Measurements from ENCODE around the gene CDK5RAP1.

The CDK5RAP1 gene

DNA sequence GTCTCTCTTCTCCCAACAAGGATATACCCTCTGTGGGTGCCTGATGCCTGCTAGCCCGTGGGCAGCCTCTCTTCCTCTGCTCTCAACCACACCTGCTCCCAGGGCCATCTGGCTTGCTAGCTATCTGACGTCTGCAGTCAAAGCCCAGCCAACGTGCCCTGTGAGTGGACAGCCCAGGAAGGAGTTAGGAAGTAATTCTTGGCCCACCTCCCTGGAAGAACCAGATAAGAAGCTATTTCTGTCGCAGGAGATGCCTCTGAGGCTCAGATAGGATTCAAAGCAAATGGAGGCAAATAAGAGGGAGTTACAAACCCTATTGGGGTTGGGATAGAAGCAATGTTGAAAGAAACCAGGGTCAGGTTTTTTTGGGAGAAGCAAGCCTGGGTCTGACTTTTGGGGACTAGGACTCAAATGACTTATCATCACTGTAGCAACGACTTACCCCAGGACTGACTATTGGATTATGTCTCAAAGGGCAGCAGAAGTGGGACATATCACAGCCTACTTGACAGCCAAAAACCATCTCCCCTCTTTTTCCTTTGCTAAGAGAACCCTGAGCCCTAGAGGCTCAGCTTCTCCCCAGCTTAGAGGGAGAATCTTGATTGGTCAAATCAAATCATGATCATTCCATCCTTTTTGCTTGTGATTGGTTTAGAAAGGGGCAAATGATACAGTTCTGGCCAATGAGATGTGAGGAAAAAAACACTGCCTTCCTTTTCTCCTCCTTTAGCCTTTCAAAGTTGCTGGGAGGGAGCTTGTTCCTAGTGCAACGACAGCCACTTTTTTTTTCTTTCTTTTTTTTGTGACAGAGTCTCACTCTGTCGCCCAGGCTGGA, 18.0 kb upstream of the CDK5RAP1 start:
- Histone ChIP-seq H3K9me2 (replicated peaks; ENCODE audit: insufficient read depth, low read length) (no peaks in the 10 kb centered on the region), H2AFZ (ENCODE audit: low read depth, low read length, severe bottlenecking) (no peak overlapping the region), H4K20me1 (ENCODE audit: low read depth, low read length) (no peaks in the 10 kb centered on the region), H3F3A (ENCODE audit: insufficient read depth) (no peaks in the 10 kb centered on the region), H3K79me2 (ENCODE audit: insufficient read depth, low read length) (no peaks in the 10 kb centered on the region), H3K4me2 (ENCODE audit: low read depth, low read length, poor library complexity, severe bottlenecking) (no peak overlapping the region), H3K27me3 (ENCODE audit: low read length) (no peaks in the 10 kb centered on the region), H3K36me3 (ENCODE audit: low read length) (no peaks in the 10 kb centered on the region), H3K9me3 (ENCODE audit: insufficient read depth, low read length) (no peaks in the 10 kb centered on the region), H3K4me3 (ENCODE audit: insufficient read depth, low read length, poor library complexity, severe bottlenecking) (no peak overlapping the region), H3K27ac (ENCODE audit: low read depth, low read length) (no peak overlapping the region), H3K9ac (ENCODE audit: low read length) (no peak overlapping the region)
- no peak for TF ChIP-seq CTCF (IDR thresholded peaks at IDR 0.05; ENCODE audit: insufficient read depth, low read length, poor library complexity, severe bottlenecking)
- TF ChIP-seq EZH2phosphoT487 (conservative IDR thresholded peaks at IDR 0.05; ENCODE audit: low read length) = no peak

DNA sequence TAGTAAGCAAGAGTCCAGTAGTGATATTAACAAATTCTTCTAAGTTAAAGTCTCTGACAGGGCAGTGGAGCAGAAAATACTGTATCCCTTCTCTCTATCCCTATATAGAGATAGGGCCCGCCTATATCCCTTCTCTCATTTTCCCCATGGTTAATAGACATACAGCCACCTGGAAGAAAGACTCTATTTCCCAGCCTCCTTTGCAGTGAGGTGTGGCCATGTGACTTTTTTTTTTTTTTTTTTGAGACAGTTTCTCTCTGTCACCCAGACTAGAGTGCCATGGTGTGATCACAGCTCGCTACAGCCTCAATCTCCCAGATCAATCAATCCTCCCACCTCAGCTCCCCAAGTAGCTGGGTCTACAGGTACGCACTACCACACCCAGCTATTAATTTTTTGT, 16.7 kb upstream of the CDK5RAP1 start:
- TF ChIP-seq EZH2phosphoT487 (conservative IDR thresholded peaks at IDR 0.05; ENCODE audit: low read length) (no peak), CTCF (IDR thresholded peaks at IDR 0.05; ENCODE audit: insufficient read depth, low read length, poor library complexity, severe bottlenecking) (no peak)
- Histone ChIP-seq H3K36me3 (ENCODE audit: low read length) (no peaks in the 10 kb centered on the region), H3K4me3 (ENCODE audit: insufficient read depth, low read length, poor library complexity, severe bottlenecking) (no peak overlapping the region), H4K20me1 (ENCODE audit: low read depth, low read length) (no peaks in the 10 kb centered on the region), H2AFZ (ENCODE audit: low read depth, low read length, severe bottlenecking) (no peak overlapping the region), H3K9ac (ENCODE audit: low read length) (no peak overlapping the region), H3K27me3 (ENCODE audit: low read length) (no peaks in the 10 kb centered on the region), H3K9me3 (ENCODE audit: insufficient read depth, low read length) (no peaks in the 10 kb centered on the region), H3K4me2 (ENCODE audit: low read depth, low read length, poor library complexity, severe bottlenecking) (no peak overlapping the region), H3K27ac (ENCODE audit: low read depth, low read length) (no peak overlapping the region), H3F3A (ENCODE audit: insufficient read depth) (no peaks in the 10 kb centered on the region), H3K79me2 (ENCODE audit: insufficient read depth, low read length) (no peaks in the 10 kb centered on the region), H3K9me2 (replicated peaks; ENCODE audit: insufficient read depth, low read length) (no peaks in the 10 kb centered on the region)

DNA sequence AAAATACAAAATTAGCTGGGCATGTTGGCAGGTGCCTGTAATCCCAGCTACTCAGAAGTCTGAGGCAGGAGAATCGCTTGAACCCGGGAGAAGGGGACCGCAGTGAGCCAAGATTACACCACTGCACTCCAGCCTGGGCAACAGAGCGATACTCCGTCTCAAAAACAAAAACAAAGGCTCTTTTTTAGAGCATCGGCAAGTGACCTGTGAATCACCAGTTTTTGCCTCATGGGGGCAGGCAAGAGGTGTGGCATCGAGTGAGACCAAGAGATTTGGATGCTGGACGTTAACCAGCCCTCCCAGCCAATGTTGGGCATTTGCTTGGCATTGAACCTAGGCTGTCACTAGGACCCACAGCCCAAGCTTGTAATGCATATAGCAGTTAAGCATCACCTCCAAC, 14.6 kb upstream of the CDK5RAP1 start:
- no peaks in the 10 kb centered on the region for H3K36me3 ChIP-seq (ENCODE audit: low read length)
- no peak overlapping the region for H3K4me3 ChIP-seq (ENCODE audit: insufficient read depth, low read length, poor library complexity, severe bottlenecking)
- no peaks in the 10 kb centered on the region for H3K9me3 ChIP-seq (ENCODE audit: insufficient read depth, low read length)
- H3K79me2 ChIP-seq (ENCODE audit: insufficient read depth, low read length) = no peaks in the 10 kb centered on the region
- no peak overlapping the region for H3K9ac ChIP-seq (ENCODE audit: low read length)
- no peak overlapping the region for H3K4me2 ChIP-seq (ENCODE audit: low read depth, low read length, poor library complexity, severe bottlenecking)
- TF ChIP-seq CTCF (IDR thresholded peaks at IDR 0.05; ENCODE audit: insufficient read depth, low read length, poor library complexity, severe bottlenecking) (peak; percentile 10), EZH2phosphoT487 (conservative IDR thresholded peaks at IDR 0.05; ENCODE audit: low read length) (no peak)
- no peak overlapping the region for H3K27ac ChIP-seq (ENCODE audit: low read depth, low read length)
- no peaks in the 10 kb centered on the region for H3K27me3 ChIP-seq (ENCODE audit: low read length)
- H3K9me2 ChIP-seq (replicated peaks; ENCODE audit: insufficient read depth, low read length) = no peaks in the 10 kb centered on the region
- no peaks in the 10 kb centered on the region for H4K20me1 ChIP-seq (ENCODE audit: low read depth, low read length)
- no peak overlapping the region for H2AFZ ChIP-seq (ENCODE audit: low read depth, low read length, severe bottlenecking)
- no peaks in the 10 kb centered on the region for H3F3A ChIP-seq (ENCODE audit: insufficient read depth)

Measured in SU-DHL-6 (cell line).